ENCODE results near the gene SMIM44.

The SMIM44 gene

DNA sequence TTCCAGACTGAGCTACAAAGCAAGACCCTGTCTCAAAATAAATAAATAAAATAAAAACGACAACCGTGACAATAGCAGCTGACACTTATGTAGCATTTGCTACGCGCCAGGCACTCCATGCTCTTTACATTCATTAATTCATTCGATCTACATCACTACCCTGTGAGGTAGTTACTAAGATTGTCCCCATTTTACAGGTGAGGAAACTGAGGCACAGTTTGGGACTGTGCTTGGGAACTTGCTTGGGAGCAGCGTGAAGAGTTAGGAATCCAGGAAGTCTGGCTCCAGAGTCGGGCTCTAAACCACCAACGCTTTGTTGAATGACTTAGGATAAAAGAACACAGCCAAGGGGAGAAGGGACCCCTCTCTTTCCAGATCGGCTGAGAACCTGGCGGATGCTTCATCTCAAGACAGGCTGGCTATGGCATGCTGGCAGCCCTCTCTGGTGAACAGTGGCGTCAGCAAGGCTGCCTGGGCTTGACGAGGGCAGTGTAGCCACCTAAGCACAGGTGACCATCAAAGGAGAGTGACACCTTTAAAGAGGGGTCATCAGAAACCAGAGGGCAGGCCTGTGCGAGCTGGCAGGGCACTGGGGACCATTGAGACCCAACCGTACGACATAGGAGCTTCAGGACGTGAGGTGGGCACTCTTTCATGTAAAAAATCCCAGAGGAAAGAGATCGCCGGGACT is 16.6 kb upstream of the SMIM44 start:
- DNase-seq: no peak

DNA sequence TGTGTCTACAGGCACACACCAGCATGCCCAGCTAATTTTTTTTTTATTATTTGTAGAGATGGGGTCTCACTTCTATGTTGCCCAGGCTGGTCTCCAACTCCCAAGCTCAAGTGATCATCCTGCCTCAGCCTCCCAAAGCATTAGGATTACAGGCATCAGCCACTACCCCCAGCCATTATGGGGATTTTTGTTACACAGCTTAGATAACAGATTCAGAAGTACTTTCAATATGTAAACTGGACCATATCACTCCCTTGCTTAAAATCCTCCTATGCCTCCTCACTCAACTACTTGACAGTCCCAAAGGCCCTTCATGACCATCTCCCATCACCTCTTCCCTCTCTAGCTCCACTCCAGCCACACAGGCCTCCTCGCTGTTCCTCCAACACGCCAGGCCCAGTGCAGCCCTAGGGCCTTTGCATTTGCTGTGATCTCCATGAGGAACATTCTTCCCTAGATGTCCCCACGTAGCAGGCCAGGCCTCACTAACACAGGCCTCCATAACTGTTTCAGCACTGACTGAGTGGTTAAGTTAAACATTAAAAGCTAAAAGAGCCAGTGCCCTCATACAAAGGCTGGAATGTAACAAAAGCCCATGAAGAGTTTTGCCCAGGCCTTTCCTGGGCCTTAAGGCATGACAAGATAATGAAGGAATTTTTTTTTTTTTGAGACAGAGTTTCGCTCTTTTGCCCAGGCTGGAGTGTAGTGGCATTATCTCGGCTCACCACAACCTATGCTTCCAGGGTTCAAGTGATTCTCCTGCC is 14.7 kb upstream of the SMIM44 start:
- DNase-seq: no peak

DNA sequence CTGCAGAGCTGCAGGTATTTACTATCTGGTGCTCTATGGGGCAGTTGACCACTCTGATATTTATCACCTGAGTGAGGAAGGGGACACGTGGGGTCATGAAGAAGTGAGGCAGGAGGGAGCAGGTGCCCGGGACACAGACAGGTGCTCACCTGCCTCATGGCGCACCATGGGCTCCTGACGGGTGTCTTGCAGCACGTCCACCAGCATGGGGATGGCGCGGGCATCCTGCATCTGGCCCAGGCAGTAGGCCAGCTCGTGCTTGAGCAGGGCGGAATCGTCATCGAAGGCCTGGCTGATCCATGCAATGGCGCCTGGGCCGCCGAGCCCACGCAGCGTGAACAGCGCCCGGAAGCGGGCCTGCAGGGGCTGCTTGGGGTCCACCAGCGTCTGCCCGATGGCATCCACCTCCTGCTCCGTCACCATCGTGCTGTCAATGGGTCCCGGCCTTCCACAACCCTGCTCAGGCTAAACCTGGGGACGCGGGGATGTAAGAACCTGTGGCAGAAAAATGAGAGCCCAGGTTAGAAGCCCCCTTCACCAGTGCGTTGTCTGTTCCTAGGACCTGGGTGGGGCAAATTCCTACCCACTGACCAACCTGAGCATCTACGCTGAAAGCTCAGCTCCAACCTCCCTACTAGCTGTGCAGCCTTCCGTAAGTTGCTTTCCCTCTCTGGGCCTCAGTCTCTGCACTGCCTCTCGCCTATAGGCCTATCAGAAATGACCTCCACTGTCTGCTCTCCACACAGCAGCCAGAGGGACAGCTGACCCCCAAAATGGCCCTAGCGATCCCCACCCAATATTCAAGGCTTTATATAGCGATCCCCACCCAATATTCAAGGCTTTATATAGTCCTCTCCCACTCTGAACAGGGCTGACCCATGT is 13.4 kb upstream of the SMIM44 start:
- DNase-seq: no peak

DNA sequence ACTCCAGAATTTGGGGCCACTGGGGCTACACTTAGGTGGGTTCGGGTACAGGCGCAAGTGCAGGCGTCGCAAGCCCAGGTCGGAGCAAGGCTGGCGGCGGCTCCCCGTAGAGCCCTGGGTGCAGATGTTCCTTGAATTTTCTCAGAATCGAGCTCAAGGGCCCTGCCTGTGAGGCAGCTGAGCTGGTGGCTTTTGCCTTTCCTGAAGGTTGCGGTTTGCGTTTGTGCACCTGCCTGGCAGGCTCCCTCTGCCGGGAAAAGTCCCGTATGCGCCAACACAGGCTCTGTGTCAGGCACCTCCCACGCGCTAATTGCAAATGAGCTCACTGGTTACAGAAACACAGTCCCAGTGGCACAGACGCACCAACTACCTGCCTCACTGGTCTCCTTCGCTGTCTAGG is 11.3 kb upstream of the SMIM44 start:
- DNase-seq: no peak

DNA sequence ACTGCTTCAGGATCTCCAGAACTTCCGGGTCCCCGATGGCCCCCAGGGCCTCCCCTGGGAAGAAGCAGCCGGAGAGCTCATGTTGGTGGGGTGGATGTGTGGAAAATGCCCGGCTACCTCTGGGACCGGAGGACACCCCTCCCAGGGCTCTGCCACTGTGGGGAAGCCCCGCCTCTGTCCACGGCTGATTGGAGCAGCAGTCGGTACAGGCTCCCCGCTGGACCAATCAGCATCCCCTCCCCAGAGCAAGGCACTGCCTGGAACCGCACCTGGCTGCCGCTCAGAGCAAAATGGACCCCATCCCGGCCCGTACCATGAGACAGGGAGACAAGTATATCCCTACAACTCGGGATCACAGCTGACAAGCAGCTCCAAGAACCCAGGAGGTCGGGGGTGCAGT is 10.8 kb upstream of the SMIM44 start:
- DNase-seq: no peak

DNA sequence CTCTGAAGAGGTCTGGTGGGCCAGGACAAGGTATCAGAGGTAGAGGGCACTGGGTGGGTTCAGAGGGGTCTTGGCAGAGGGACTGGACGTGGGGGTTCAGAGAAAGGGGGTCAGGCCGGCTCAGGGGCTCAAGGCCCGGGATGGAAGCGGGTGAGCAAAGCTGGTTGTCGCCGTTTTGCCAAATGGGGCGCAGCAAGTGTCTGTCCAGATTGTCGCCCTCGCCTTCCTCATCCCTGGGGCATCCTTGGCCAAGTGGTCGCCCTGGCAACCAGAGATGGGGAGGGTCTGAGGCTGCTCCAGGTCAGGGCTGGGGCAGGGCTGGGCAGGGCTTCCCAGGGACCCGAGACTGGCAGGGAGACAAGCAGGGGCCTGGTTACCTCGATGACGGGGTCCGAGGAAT is 10.4 kb upstream of the SMIM44 start:
- no peak for DNase-seq

DNA sequence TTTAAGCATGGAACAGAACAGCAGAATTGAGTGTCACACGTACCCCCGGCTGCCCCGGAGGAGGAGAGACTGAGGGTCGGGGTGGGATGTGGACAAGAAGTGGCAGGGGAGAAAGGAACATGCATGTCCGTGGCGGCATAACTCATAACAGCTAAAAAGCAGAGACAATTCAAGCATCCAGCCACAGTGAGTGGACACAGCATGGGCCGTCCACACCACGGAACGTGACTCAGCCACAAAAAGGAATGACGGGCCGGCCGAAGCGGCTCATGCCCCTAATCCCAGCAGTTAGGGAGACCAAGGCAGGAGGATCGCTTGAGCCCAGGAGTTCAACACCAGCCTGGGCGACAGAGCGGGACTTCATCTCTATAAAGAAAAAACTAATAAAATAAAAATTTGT is 9.7 kb upstream of the SMIM44 start:
- no peak for DNase-seq

DNA sequence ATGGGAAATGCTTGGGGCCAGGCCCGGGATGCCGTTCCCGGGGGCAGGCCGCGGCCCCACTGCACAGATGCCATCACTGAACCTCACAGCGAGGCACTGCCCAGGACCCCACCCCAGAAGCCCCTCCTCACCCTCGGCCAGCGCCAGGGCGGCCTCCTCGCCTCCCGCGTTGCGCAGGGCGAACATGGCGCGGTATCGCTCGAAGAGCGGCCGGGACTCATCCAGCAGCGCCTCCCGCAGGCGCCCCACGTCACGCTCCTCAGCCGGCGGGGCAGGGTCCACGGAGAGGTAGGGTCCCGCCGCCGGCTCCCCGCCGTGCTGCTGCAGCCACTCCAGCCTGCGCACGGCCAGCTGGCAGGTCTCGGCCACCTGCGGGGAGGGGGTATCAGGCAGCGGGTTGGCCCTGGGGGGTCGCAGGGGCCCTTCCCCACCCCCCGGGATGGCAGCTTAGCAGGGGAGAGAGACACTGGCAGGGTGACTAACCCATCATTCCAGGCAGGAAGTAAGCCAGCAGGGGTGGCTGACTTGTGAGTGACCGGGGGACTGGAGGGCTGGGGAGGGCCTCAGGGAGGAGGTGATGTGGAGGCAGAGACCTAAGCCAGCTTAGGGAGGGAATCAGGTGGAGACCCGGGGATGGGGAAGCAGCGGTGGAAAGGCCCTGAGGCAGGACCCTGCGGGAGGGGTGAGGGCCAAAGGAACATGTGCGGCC is 9.0 kb upstream of the SMIM44 start:
- DNase-seq: no peak

DNA sequence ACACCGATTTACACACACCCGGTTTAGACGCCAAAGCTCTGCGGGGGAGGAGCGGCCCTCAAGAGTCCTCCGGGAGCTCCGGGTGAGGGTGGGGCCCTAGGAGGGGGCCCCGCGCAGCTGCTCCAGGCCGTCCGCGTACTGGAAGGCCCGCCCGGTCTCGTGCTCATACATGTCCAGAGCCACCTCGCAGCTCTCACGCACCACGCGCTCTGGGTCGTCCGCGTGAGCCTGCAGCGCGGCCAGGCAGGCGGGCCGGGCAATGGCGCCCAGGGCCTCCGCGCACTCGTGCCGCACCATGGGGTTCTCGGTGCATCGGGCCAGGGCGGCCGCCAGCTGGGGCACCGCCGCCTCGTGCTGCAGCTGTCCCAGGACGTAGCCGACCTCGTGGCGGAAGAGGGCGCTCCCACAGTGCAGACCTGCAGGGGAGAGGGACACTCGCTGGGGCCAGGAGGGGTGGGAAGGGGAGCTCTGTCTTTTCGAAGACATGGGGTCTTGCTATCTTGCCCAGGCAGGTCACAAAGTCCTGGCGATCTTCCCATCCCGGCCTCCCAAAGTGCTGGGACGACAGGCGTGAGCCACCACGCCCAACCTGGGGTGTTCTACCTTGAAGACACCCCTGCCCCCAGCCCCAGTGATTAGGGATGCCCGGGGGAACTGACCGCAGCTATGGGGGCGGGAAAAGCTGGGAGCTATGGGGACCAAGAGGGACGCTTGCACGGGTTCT is 8.3 kb upstream of the SMIM44 start:
- no peak for DNase-seq

DNA sequence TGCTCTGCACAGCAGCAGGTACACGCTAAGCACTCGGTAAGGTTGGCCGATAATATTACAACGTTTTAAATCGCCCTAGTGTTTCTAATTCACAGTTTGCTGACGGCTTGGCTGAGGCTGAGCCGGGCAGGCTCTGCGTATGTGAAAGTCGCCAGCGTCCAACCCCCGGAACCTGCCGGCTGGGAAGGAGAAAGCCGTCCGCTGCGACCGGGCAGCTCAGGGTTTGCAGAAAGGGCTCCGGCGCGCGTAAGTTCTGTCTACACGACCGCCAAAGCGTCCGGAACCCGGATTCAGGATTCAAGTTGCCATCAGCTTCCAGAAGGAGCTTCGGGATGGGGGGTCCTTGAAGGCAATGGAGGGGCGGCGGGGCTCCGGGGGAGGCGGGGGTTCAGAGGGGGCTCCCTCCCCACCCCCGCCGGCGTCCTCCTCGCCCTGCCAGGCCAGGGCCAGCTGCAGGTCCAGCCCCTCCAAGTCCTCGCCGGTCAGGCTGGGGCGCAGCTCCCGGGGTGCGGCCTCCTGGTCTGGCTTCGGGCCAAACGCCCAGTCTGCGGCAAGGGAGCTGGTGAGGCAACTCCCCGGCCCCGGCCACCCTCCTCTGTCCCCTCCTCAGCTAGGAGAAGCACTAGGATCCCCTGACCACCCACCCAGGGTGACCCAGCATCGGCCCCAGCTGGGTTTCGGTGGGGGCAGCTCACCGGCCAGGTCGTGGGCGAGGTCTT is 575 bp downstream of the SMIM44 start:
- no peak for DNase-seq

DNA sequence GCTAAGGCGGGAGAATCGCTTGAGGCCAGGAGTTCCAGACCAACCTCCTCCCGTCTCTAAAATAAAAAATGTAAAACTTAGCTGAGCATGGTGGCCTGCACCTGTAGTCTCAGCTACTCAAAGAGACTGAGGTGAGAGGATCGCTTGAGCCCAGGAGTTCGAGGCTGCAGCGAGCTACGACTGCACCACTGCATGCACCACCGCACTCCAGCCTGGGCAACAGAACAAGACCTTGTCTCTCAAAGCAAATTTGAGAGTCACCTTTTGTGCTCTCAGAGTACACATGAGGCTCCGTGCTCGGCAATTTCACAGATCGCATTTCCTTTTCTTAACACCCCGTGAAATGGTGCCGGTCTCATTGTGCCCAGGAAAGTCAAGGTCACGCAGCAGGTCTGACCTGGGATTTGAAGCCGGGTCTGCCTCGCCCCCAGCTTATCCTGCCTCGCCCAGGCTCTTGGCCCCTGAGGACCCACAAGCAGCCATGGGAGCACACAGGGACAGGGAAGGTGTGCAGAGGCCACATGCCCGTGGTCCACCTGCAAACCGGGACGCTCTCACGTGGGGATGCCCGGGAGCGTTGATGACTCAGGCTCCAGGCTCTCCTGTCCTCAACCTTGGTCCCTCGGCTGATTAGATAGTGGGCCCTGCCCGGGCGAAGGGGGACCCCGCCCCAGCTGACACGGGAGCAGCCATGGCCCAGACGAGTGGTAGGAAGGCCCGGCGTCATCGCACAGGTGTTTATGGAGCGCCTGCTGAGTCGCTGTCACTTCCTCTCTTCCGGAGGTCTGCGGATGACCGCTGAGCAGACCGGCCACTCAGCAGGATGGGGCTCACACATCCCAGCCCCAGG is 1.8 kb downstream of the SMIM44 start:
- DNase-seq: no peak

DNA sequence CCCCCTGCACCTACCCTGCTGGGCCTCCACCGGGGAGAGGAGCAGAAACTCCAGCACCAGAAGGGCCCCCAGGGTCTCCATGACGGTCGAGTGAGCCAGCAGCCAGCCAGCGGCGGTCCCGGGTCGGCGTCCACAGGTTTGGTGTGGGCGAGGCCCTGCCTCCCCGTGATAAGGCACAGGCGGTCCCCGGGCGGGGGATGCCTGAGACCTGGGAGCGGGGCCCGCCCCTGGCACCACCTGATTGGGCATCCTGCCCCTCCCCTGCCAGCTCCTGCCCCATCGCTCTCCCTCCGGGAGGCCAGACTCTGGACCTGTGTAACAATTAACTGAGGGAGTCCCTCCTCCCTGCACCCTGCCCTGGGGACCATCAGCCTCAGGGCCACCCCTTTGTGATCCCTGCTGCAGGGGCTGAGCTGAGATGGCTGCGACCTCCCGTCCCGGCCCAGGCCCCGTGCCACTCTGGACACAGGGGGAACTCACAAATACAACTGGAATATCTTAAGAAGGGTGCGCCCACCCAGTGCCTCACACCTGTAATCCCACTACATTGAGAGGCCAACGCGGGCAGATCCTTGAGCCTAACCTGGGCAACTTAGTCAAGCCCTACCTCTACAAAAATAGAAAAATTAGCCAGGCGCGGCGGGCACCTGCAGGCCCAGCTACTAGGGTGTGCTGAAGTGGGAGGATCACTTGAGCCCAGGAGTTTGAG is 2.7 kb downstream of the SMIM44 start, which contains the start of gene SMIM24:
Gene SMIM24 (minus strand): TSS at position 143 of the 709 bp plus-strand sequence. CDS start 62 bp downstream, at position 81.
- no peak for DNase-seq

DNA sequence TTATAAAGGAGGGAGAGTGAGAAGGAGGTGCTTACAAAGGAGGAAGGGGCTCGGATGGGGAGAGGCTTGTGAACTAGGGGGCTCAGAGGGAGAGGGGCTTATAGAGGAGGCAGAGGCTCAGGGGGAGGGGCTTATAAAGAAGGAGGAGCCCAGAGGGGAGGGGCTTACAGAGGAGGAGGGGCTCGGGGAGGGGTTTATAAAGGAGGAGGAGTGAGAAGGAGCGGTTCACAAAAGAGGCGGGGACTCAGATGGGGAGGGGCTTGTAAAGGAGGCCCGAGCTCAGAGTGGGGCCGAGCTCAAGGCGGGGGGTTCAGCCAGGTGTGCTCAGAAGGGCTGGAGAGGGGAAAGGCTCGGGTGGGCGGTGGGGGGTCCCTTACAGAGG is 3.4 kb downstream of the SMIM44 start:
- no peak for DNase-seq

DNA sequence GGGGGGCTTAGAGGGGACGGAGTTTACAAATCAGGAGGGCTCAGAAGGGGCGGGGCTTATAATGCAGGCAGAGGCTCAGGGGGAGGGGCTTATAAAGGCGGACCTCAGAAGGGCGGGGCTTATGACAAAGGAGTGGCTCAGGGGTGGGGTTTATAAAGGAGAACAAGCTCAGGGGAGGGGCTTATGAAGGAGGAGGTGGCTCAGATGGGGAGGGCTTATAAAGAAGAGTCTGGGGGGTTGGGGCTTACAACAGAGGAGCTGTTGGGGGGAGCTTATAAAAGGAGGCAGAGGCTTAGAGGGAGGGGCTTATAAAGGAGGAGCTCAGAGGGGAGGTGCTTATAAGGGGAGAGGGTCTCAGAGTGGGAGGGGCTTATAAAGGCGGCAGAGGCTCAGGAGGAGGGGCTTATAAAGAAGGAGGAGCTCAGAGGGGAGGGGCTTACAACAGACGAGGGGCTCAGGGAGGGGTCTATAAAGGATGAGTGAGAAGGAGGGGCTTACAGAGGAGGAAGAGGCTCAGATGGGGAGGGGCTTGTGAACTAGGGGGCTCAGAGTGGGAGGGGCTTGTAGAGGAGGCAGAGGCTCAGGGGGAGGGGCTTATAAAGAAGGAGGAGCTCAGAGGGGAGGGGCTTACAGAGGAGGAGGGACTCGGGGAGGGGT is 3.9 kb downstream of the SMIM44 start:
- no peak for DNase-seq

DNA sequence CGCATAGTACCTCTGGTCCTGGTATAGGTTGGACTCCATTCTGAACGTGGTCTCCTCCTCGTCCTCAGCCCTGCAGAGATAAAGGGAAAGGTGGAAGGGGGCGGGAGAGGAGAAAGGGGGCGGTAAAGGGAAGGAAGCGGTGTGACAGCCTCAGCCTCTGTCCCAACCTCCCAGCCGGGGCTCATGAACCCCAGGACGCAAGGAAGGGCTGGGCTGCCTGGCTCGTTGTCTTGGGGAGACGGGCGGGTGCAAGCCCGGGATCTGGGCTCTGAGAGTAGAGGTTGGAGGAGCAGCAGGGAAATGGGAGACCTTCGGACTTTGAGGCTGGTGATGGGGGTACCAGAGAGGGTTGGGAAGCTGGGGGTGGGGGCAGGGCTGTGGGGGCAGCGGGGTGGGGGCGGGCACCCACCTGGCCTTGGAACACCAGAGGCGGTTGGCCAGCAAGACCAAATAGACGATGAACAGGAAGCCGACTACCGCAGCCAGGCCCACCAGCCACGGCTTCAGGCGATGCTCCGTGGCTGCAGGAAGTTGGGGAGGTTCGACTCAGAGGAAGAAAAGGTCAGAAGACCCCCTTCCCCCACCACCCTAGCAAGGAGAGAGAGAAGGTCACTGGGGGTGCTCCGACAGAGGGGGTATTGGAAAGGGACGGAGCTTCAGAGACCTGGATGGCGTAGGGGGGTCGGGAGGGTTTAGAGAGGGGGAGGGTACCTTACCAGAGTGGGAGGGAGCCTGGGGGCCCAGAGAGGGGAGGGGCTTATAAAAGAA is 4.6 kb downstream of the SMIM44 start:
- no peak for DNase-seq

DNA sequence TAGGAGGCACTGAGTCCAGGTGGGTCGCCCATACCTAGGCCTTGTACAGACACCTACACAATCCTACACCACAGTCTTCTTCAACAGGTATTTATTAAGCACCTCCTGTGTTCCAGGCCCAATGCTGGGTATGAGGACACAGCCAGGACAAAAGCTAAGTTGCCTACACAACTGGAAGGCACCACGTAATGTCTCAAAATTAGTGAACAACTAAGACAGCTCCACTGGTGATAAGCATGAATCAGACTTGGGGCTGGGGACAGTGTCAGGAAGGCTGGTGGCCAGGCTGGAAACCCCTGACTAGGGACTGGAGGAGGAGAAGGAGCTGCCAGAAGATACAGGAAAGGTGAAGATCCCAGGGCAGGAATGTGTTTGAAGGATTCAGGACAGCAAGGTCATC is 5.3 kb downstream of the SMIM44 start:
- DNase-seq: no peak

DNA sequence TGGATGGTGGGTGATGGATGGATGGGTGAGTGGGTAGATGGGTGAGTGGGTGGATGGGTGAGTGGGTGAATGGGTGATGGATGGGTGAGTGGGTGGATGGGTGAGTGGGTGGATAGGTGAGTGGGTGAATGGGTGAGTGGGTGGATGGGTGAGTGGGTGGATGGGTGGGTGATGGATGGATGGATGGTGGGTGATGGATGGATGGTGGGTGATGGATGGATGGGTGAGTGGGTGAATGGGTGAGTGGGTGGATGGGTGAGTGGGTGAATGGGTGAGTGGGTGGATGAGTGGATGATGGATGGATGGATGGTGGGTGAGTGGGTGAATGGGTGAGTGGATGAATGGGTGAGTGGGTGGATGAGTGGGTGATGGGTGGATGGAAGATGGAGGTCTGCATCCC is 5.7 kb downstream of the SMIM44 start:
- no peak for DNase-seq

DNA sequence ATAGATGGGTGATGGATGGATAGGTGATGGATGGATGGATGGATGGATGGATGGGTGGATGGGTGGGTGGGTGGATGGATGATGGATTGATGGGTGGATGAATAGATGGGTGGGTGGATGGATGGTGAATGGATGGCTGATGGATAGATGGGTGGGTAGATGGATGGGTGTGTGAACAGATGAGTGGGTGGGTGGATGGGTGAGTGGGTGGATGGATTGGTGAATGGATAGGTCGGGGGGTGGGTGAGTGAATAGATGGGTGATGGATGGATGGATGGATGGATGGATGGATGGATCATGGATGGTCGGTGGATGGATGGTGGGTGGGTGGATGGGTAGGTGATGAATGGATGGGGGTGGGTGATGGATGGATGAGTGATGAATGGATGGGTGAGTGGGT is 6.4 kb downstream of the SMIM44 start:
- no peak for DNase-seq

DNA sequence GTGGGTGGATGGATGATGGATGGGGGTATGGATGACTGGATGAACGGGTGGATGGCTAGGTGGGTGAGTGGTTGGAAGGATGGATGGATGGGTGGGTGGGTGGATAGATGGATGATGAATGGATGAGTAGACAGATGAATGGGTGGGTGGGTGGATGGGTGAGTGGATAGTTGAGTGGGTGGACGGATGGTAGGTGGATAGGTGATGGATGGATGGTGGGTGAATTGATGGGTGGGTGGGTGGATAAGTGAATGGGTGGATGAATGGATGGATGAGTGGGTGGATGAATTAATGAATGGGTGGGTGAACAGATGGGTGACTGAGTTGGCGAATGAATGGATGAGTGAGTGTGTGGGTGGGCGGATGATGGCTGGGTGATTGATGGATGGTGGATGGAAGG is 7.8 kb downstream of the SMIM44 start:
- no peak for DNase-seq
